ENCODE data around the gene NOL8.

- no peak for TF ChIP-seq CTCF (IDR thresholded peaks at IDR 0.05)
- no peak for TF ChIP-seq POLR2A (IDR thresholded peaks at IDR 0.05)
These were observed 719 bp downstream of the NOL8 start for GRCh38 chr9:92324431-92324830.
